Activated naive CD4-positive, alpha-beta T cell treated with anti-CD3 and anti-CD28 coated beads, Interleukin-2, amount 50 U/mL, for 16 hours (primary cell): ENCODE measurements around the gene NLRP4.
"Not testable (repeated sequence)": the region's sequence is repeated elsewhere in the genome, so short reads cannot be mapped to it uniquely, and the experiment has no call there.

Experiments used
- DNase-seq: peaks from one replicate; pipeline ENCODE4 v3.0.0-alpha.2; 2020

Gene NLRP4

GRCh38 chr19:55901369-55902079, 65.2 kb downstream of the NLRP4 start:
- no peak for DNase-seq

- no peak for DNase-seq
Measured at GRCh38 chr19:55902080-55902751, 65.9 kb downstream of the NLRP4 start.

- DNase-seq = no peak
Measured at GRCh38 chr19:55907286-55907685, 70.9 kb downstream of the NLRP4 start.

- no peak for DNase-seq
Measured at GRCh38 chr19:55907746-55908145, 71.4 kb downstream of the NLRP4 start.

- DNase-seq = no peak
Measured at GRCh38 chr19:55909801-55910200, 73.5 kb downstream of the NLRP4 start.

- no peak for DNase-seq
Measured at GRCh38 chr19:55912916-55913315, 76.6 kb downstream of the NLRP4 start.

- no peak for DNase-seq
Measured at GRCh38 chr19:55913643-55914268, 77.4 kb downstream of the NLRP4 start.

GRCh38 chr19:55923556-55923955, 87.2 kb downstream of the NLRP4 start:
- DNase-seq = no peak

- DNase-seq = no peak
Measured at GRCh38 chr19:55927991-55928390, 91.7 kb downstream of the NLRP4 start.

GRCh38 chr19:55929258-55929657, 92.9 kb downstream of the NLRP4 start:
- DNase-seq = not testable (repeated sequence)

GRCh38 chr19:55930996-55931515, 94.7 kb downstream of the NLRP4 start:
- DNase-seq = no peak
